ENCODE data around the gene ST3GAL4. TPM values are rescaled to one million over a fixed set of nuclear protein-coding genes. Genes with fewer than 3 reads are reported as not detected.

Gene ST3GAL4
- total and polyA plus RNA-seq, 2 of the 8 experiments (the other 6 are each of a cell fraction or from before 2014, with no cell fraction given), result 15.6 to 20.0 TPM

- ChIA-PET CTCF (ENCODE audit: partially characterized antibody) (interaction anchor here (0.5 to 1.8 kb wide), 6 partner anchors 9 to 120 kb away, joined by 3 to 8 read pairs (median 4); no protein-coding TSS in a partner anchor), POLR2A (ENCODE audit: partially characterized antibody) (no interaction called here)
- Histone ChIP-seq H3K56ac (replicated peaks; ENCODE audit: insufficient read length, low read depth, low read length) (no peak overlapping the region), H3K9me3 (ENCODE audit: insufficient read depth in 2 of 2, low read depth in 1 of 2, low read length in 1 of 2) (no peaks in the 10 kb centered on the region), H2BK20ac (ENCODE audit: low read length) (no peak overlapping the region), H3K9ac (replicated peaks in 1 of 4; ENCODE audit: extremely low read depth in 1 of 4, low read depth in 3 of 4, low read length in 3 of 4) (no peak overlapping the region), H3K4me2 (ENCODE audit: insufficient read depth in 1 of 2, low read depth in 2 of 2, low read length in 2 of 2) (no peak overlapping the region), H2AFZ (ENCODE audit: low read length) (no peak overlapping the region), H3K4me3 (ENCODE audit: extremely low read depth in 1 of 4, insufficient read depth in 2 of 4, low read depth in 3 of 4, low read length in 4 of 4) (no peak overlapping the region), H3K79me1 (ENCODE audit: low read depth, low read length) (no peaks in the 10 kb centered on the region), H2BK12ac (ENCODE audit: low read depth, low read length) (no peak overlapping the region), H3K79me2 (ENCODE audit: control insufficient read depth in 1 of 2, insufficient read depth in 2 of 2, low read length in 2 of 2) (no peaks in the 10 kb centered on the region), H3K14ac (ENCODE audit: insufficient read length) (no peak overlapping the region), H2AK5ac (ENCODE audit: low read depth, low read length) (no peak overlapping the region), H3K27ac (ENCODE audit: low read depth, low read length) (no peak overlapping the region), H3K27me3 (replicated peaks in 1 of 4; ENCODE audit: control insufficient read depth in 3 of 4, extremely low read depth in 1 of 4, insufficient read depth in 3 of 4, low read length in 3 of 4) (no peaks in the 10 kb centered on the region), H4K20me1 (replicated peaks in 1 of 2; ENCODE audit: control insufficient read depth in 1 of 2, insufficient read depth in 2 of 2, low read length in 2 of 2) (no peaks in the 10 kb centered on the region), H3K4ac (replicated peaks; ENCODE audit: insufficient read length, low read depth, low read length) (no peak overlapping the region), H4K91ac (replicated peaks; ENCODE audit: insufficient read length, low read length) (no peak overlapping the region), H3K18ac (ENCODE audit: extremely low read depth, low read length) (no peak overlapping the region), H3K23ac (ENCODE audit: insufficient read length) (no peak overlapping the region), H4K5ac (ENCODE audit: insufficient read length, low read depth, low read length) (no peak overlapping the region), H3K23me2 (ENCODE audit: low read depth, low read length) (no peaks in the 10 kb centered on the region), H3K36me3 (ENCODE audit: control insufficient read depth in 2 of 4, insufficient read depth in 4 of 4, low read length in 3 of 4) (no peaks in the 10 kb centered on the region), H4K8ac (ENCODE audit: extremely low read depth, insufficient read depth, low read length) (no peak overlapping the region), H2BK15ac (ENCODE audit: low read length) (no peak overlapping the region), H3K4me1 (replicated peaks in 1 of 4; ENCODE audit: control insufficient read depth in 3 of 4, insufficient read depth in 4 of 4, low read length in 3 of 4) (no peaks in the 10 kb centered on the region; a peak in 1 of 7 replicates), H2BK5ac (ENCODE audit: low read depth, low read length) (no peak overlapping the region), H2BK120ac (replicated peaks; ENCODE audit: low read depth, low read length) (no peak overlapping the region)
- FAIRE-seq, result no peak
- no peak for DNase-seq (ENCODE audit: low read depth in 1 of 2, low spot score in 2 of 2)
- 89% methylated on average over 14 of the region's 14 CpGs; no CpG with 5 or more reads in 1 of the 2 experiments for whole genome bisulfite sequencing, 2 experiments (ENCODE audit: extremely low coverage in 1 of 2, insufficient coverage in 1 of 2, insufficient read length in 1 of 2, insufficient replicate concordance in 2 of 2, low coverage in 1 of 2, low lambda C conversion rate in 2 of 2, missing lambda C conversion rate in 1 of 2)
- TF ChIP-seq RAD21 (IDR thresholded peaks at IDR 0.05 in 1 of 2, conservative IDR thresholded peaks at IDR 0.05 in 1 of 2; ENCODE audit: low read depth in 2 of 2, low read length in 2 of 2) (no peak), TEAD4 (IDR thresholded peaks at IDR 0.05; ENCODE audit: low read depth, low read length) (no peak)
These were observed 71.6 kb downstream of the ST3GAL4 start for GRCh38 chr11:126426820-126427749.
